PC-9 (cell line): ENCODE data around the gene PRR23C.

Source experiments
- CTCF ChIP-seq: fragments of 200-600 bp; sonication (generic); conservative IDR thresholded peaks from 2 replicates; pipeline ENCODE4 v1.6.1; 2017; ENCODE audit warnings: mixed run types, antibody characterized with exemption, mild to moderate bottlenecking, moderate library complexity
- EZH2 ChIP-seq: fragments of 200-600 bp; sonication (generic); IDR thresholded peaks from 2 replicates; pipeline ENCODE4 v1.8.0; 2017; ENCODE audit warnings: antibody characterized with exemption, low read depth

GRCh38 chr3:139043554-139044365 is 932 bp downstream of the PRR23C start:
- TF ChIP-seq CTCF (no peak), EZH2 (no peak)
